OCI-LY1 (cell line): ENCODE results near the gene MYO1D.

Experiments
- H2AFZ ChIP-seq: fragments of 200-600 bp; sonication (generic), shearing (Covaris generic); 2 replicates; pipeline ENCODE4 v1.6.0; 2014; ENCODE audit warnings: antibody characterized with exemption, mild to moderate bottlenecking, low read length
- H3F3A ChIP-seq: fragments of 200-600 bp; sonication (generic), shearing (Covaris generic); 2 replicates; pipeline ENCODE4 v1.6.0; 2014; ENCODE audit warnings: mild to moderate bottlenecking, antibody characterized with exemption, low read length, moderate library complexity; ENCODE audit not compliant: insufficient read depth
- H3K27ac ChIP-seq: fragments of 200-600 bp; sonication (generic); 2 replicates; pipeline ENCODE4 v1.5.1; 2014; ENCODE audit warnings: low read length, mixed run types, mild to moderate bottlenecking, low read depth; ENCODE audit not compliant: poor library complexity, severe bottlenecking
- H3K27me3 ChIP-seq: fragments of 200-600 bp; sonication (generic); 2 replicates; pipeline ENCODE4 v1.6.0; 2014; ENCODE audit warnings: antibody characterized with exemption, mild to moderate bottlenecking, low read length, moderate library complexity; ENCODE audit not compliant: insufficient read depth
- H3K36me3 ChIP-seq: fragments of 200-600 bp; sonication (generic); 2 replicates; pipeline ENCODE4 v1.6.1; 2014; ENCODE audit warnings: mild to moderate bottlenecking, antibody characterized with exemption, low read length, moderate library complexity, mixed read lengths; ENCODE audit not compliant: insufficient read depth
- H3K4me1 ChIP-seq: fragments of 200-600 bp; sonication (generic); 2 replicates; pipeline ENCODE4 v1.5.1; 2014; ENCODE audit warnings: mild to moderate bottlenecking, low read length, moderate library complexity; ENCODE audit not compliant: insufficient read depth, severe bottlenecking
- H3K4me2 ChIP-seq: fragments of 200-600 bp; sonication (generic), shearing (Covaris generic); 2 replicates; pipeline ENCODE4 v1.6.1; 2014; ENCODE audit warnings: low read length
- H3K4me3 ChIP-seq: fragments of 200-600 bp; sonication (generic); 2 replicates; pipeline ENCODE4 v1.5.1; 2014; ENCODE audit warnings: low read length, low read depth, mild to moderate bottlenecking, mixed read lengths; ENCODE audit not compliant: poor library complexity, severe bottlenecking
- H3K79me2 ChIP-seq: fragments of 200-600 bp; shearing (Covaris generic); 2 replicates; pipeline ENCODE4 v1.6.1; 2016; ENCODE audit warnings: mixed run types, low read length, mixed read lengths; ENCODE audit not compliant: insufficient read depth
- H3K9ac ChIP-seq: fragments of 200-600 bp; sonication (generic), shearing (Covaris generic); 2 replicates; pipeline ENCODE4 v1.6.1; 2014; ENCODE audit warnings: mild to moderate bottlenecking, low read length, mixed read lengths
- H3K9me2 ChIP-seq: fragments of 200-600 bp; sonication (generic), shearing (Covaris generic); 2 replicates; pipeline ENCODE4 v1.6.1; 2014; ENCODE audit warnings: low read depth, mild to moderate bottlenecking, low read length, mixed read lengths
- H3K9me3 ChIP-seq: fragments of 200-600 bp; shearing (Covaris generic); 2 replicates; pipeline ENCODE4 v1.6.1; 2014; ENCODE audit warnings: low read length, mixed read lengths
- H4K20me1 ChIP-seq: fragments of 200-600 bp; sonication (generic), shearing (Covaris generic); 2 replicates; pipeline ENCODE4 v1.6.0; 2016; ENCODE audit warnings: mild to moderate bottlenecking, low read length; ENCODE audit not compliant: insufficient read depth
- CTCF ChIP-seq: fragments of 200-600 bp; sonication (generic), shearing (Covaris generic); IDR thresholded peaks from 2 replicates; pipeline ENCODE4 v1.5.1; 2017; ENCODE audit warnings: mild to moderate bottlenecking, antibody characterized with exemption, low read length, moderate library complexity, mixed read lengths
- EZH2 ChIP-seq: fragments of 200-600 bp; sonication (generic), shearing (Covaris generic); IDR thresholded peaks from 2 replicates; pipeline ENCODE4 v1.8.0; 2017; ENCODE audit warnings: borderline replicate concordance, mixed run types, mild to moderate bottlenecking, antibody characterized with exemption, low read length, moderate library complexity, mixed read lengths

Gene MYO1D

GRCh38 chr17:32628271-32629044 is 248.5 kb downstream of the MYO1D start:
- TF ChIP-seq CTCF, result no peak
- no peak for TF ChIP-seq EZH2
- no peaks in the 10 kb centered on the region for H4K20me1 ChIP-seq
- H3K27me3 ChIP-seq, result no peaks in the 10 kb centered on the region; the same call in 1 of the 2 replicates
- no peaks in the 10 kb centered on the region for H3F3A ChIP-seq
- H3K9ac ChIP-seq, result no peak overlapping the region
- H3K9me3 ChIP-seq, result no peaks in the 10 kb centered on the region
- no peaks in the 10 kb centered on the region for H3K36me3 ChIP-seq
- H3K4me1 ChIP-seq, result no peaks in the 10 kb centered on the region
- H2AFZ ChIP-seq, result no peak overlapping the region
- no peak overlapping the region for H3K27ac ChIP-seq
- no peaks in the 10 kb centered on the region for H3K9me2 ChIP-seq
- no peaks in the 10 kb centered on the region for H3K79me2 ChIP-seq
- no peak overlapping the region for H3K4me2 ChIP-seq
- no peak overlapping the region for H3K4me3 ChIP-seq

DNA sequence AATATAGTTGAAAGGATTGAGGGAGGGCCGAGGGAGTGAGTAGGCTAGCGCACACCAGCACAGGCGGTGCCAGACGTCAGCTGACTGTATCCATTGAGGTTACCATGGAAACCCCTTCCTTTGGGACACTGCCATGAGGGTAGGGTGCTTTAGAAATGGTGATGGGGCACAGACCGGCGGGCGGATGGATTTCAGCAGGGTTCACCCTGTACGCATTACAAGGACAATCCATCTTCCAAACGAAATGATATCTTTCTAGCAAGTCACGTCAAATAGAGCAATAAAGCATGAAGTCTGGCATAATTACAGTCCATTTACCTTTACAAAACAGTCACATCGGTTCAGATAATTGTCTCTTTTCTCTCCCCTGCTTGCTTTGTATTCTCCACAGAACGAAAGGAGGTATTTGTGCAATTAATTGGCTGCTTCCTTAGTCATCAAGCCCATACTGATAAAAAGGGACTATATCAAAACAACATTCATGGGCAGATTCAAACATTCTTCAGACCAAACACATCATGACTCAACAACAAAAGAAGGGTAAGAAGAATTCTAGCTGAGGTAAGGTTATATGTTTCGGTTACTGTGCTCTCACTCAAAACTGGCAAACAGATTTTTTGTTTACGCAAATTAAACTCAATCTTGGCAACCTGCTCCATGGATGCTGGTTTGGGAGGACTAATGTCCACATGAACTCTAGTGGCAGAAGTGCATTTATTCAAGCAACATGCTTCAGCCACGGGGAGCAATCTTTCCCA is 249.5 kb downstream of the MYO1D start:
- no peaks in the 10 kb centered on the region for H4K20me1 ChIP-seq
- H3K27me3 ChIP-seq, result no peaks in the 10 kb centered on the region; the same call in 1 of the 2 replicates
- no peaks in the 10 kb centered on the region for H3K4me1 ChIP-seq
- H3K36me3 ChIP-seq, result no peaks in the 10 kb centered on the region
- no peaks in the 10 kb centered on the region for H3K9me3 ChIP-seq
- no peak overlapping the region for H3K27ac ChIP-seq
- H3K9ac ChIP-seq, result no peak overlapping the region
- no peaks in the 10 kb centered on the region for H3K9me2 ChIP-seq
- no peak overlapping the region for H3K4me2 ChIP-seq
- no peak overlapping the region for H2AFZ ChIP-seq
- no peaks in the 10 kb centered on the region for H3K79me2 ChIP-seq
- no peak for TF ChIP-seq EZH2
- TF ChIP-seq CTCF, result no peak
- H3F3A ChIP-seq, result no peaks in the 10 kb centered on the region
- no peak overlapping the region for H3K4me3 ChIP-seq

DNA sequence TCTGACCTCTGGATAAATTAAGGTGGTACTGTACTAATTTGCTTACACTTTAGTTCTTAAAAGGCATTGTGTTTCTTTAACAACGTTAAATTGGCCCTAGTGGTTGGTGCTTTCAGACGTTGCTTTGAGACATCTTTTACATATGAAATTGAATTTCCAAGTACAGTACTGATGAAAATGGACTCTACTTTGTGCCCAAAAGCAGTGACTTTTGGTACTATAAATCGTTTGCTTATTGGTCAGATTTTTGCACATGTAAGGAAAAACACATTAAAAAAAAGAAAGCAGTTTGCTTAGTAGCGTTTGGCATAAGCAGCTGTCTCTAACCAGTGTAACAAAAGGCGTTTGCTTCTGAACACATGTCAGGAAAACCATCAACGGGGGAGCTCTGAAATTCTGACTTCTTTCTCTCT is 250.5 kb downstream of the MYO1D start:
- H3K9ac ChIP-seq, result no peak overlapping the region
- H3F3A ChIP-seq, result no peaks in the 10 kb centered on the region

More for the DNA sequence above, 250.5 kb downstream of the MYO1D start:
- Histone ChIP-seq H3K27me3 (no peaks in the 10 kb centered on the region; the same call in 1 of the 2 replicates), H3K36me3 (no peaks in the 10 kb centered on the region), H3K9me3 (no peaks in the 10 kb centered on the region), H2AFZ (no peak overlapping the region), H3K4me3 (no peak overlapping the region), H3K4me1 (no peaks in the 10 kb centered on the region), H3K9me2 (no peaks in the 10 kb centered on the region), H3K4me2 (no peak overlapping the region), H3K79me2 (no peaks in the 10 kb centered on the region), H3K27ac (no peak overlapping the region), H4K20me1 (no peaks in the 10 kb centered on the region)
- TF ChIP-seq CTCF, result no peak
- no peak for TF ChIP-seq EZH2
